H1 (cell line): Measurements from ENCODE around the gene ALDOC. TPM values are rescaled to one million over a fixed set of nuclear protein-coding genes. Genes with fewer than 3 reads are reported as not detected.

Experiments
- CTCF ChIA-PET: fragments of 300-600 bp; sonication (Branson Sonifier 250); formaldehyde crosslinking; loops from one replicate; lab custom pipeline; 2021; ENCODE audit not compliant: partially characterized antibody; lab: Charles Lee
- POLR2A ChIA-PET: fragments of 300-600 bp; sonication (Branson Sonifier 250); formaldehyde crosslinking; loops from one replicate; lab custom pipeline; 2021; ENCODE audit warnings: inconsistent platforms; ENCODE audit not compliant: partially characterized antibody; lab: Charles Lee
- DNase-seq, 2 experiments: peaks; one replicate each; pipeline versions ENCODE4 v3.0.0 to v3.0.0-alpha.2; 2010 to 2022; ENCODE audit warnings: low spot score in 2 of 2, low read depth in 1 of 2, mixed read lengths in 1 of 2
- FAIRE-seq: peaks from 2 replicates; lab custom pipeline; 2011; peaks lifted over from hg19 to GRCh38; lab: Jason Lieb, UNC
- H2AFZ ChIP-seq: 2 replicates; pipeline ENCODE4 v1.8.1; 2012; ENCODE audit warnings: low read length, inconsistent platforms
- H2AK5ac ChIP-seq: 2 replicates; pipeline ENCODE4 v1.6.1; 2013; ENCODE audit warnings: low read depth, low read length
- H2BK120ac ChIP-seq: replicated peaks from 2 replicates; pipeline ENCODE3; 2013; ENCODE audit warnings: low read depth, low read length, inconsistent platforms
- H2BK12ac ChIP-seq: 2 replicates; pipeline ENCODE4 v1.6.1; 2013; ENCODE audit warnings: low read depth, low read length
- H2BK15ac ChIP-seq: 2 replicates; pipeline ENCODE4 v1.6.1; 2013; ENCODE audit warnings: low read length
- H2BK20ac ChIP-seq: 2 replicates; pipeline ENCODE4 v1.6.1; 2013; ENCODE audit warnings: low read length
- H2BK5ac ChIP-seq: 2 replicates; pipeline ENCODE4 v1.6.1; 2013; ENCODE audit warnings: low read depth, low read length
- H3K14ac ChIP-seq: 2 replicates; pipeline ENCODE4 v1.6.1; 2013; ENCODE audit warnings: inconsistent platforms; ENCODE audit not compliant: insufficient read length
- H3K18ac ChIP-seq: 2 replicates; pipeline ENCODE4 v1.6.1; 2013; ENCODE audit warnings: low read length; ENCODE audit errors: extremely low read depth
- H3K23ac ChIP-seq: 2 replicates; pipeline ENCODE4 v1.6.1; 2013; ENCODE audit warnings: inconsistent platforms; ENCODE audit not compliant: insufficient read length
- H3K23me2 ChIP-seq: 2 replicates; pipeline ENCODE4 v1.6.1; 2013; ENCODE audit warnings: low read depth, low read length
- H3K27ac ChIP-seq: 2 replicates; pipeline ENCODE4 v1.6.1; 2011; ENCODE audit warnings: low read depth, low read length, inconsistent platforms
- H3K27me3 ChIP-seq, 4 experiments: replicated peaks in 1 of 4; 1 replicate in 1 of 4; 2 replicates in 3 of 4; pipeline versions ENCODE4 v1.6.1 to v1.8.1; 2011 to 2013; ENCODE audit warnings: low read length in 3 of 4, mild to moderate bottlenecking in 3 of 4, inconsistent platforms in 2 of 4, mixed read lengths in 2 of 4, moderate library complexity in 1 of 4; ENCODE audit not compliant: control insufficient read depth in 3 of 4, insufficient read depth in 3 of 4; ENCODE audit errors: extremely low read depth in 1 of 4
- H3K36me3 ChIP-seq, 4 experiments: 2 replicates each; pipeline versions ENCODE4 v1.6.1 to v1.8.1; 2011 to 2013; ENCODE audit warnings: mild to moderate bottlenecking in 4 of 4, low read length in 3 of 4, moderate library complexity in 2 of 4, control low read depth in 1 of 4, inconsistent platforms in 1 of 4; ENCODE audit not compliant: insufficient read depth in 4 of 4, control insufficient read depth in 2 of 4
- H3K4ac ChIP-seq: replicated peaks from 2 replicates; pipeline ENCODE3; 2013; ENCODE audit warnings: low read length, low read depth, mixed read lengths, inconsistent platforms; ENCODE audit not compliant: insufficient read length
- H3K4me1 ChIP-seq, 4 experiments: replicated peaks in 1 of 4; 1 replicate in 1 of 4; 2 replicates in 3 of 4; pipeline versions ENCODE4 v1.6.1 to v1.8.1; 2011 to 2013; ENCODE audit warnings: low read length in 3 of 4, inconsistent platforms in 2 of 4, mixed read lengths in 1 of 4; ENCODE audit not compliant: insufficient read depth in 4 of 4, control insufficient read depth in 3 of 4
- H3K4me2 ChIP-seq, 2 experiments: 2 replicates each; pipeline versions ENCODE4 v1.6.1 to v1.8.1; 2011 to 2013; ENCODE audit warnings: low read depth in 2 of 2, low read length in 2 of 2, control low read depth in 1 of 2, inconsistent platforms in 1 of 2, mild to moderate bottlenecking in 1 of 2; ENCODE audit not compliant: insufficient read depth in 1 of 2
- H3K4me3 ChIP-seq, 4 experiments: fragments of 200-600, 300-600 bp in 1 of 4; sonication (generic), shearing (Covaris generic), sonication (Bioruptor Twin) in 1 of 4; 2 replicates each; pipeline versions ENCODE4 v1.5.1 to v1.8.1; 2011 to 2016; ENCODE audit warnings: low read length in 4 of 4, low read depth in 3 of 4, control low read depth in 2 of 4, inconsistent platforms in 2 of 4, mild to moderate bottlenecking in 2 of 4, mixed read lengths in 1 of 4, moderate library complexity in 1 of 4; ENCODE audit not compliant: insufficient read depth in 2 of 4; ENCODE audit errors: extremely low read depth in 1 of 4
- H3K56ac ChIP-seq: replicated peaks from 2 replicates; pipeline ENCODE3; 2013; ENCODE audit warnings: low read depth, mild to moderate bottlenecking, mixed read lengths, low read length, inconsistent platforms; ENCODE audit not compliant: insufficient read length
- H3K79me1 ChIP-seq: 2 replicates; pipeline ENCODE4 v1.6.1; 2013; ENCODE audit warnings: low read depth, low read length, control low read depth
- H3K79me2 ChIP-seq, 2 experiments: 2 replicates each; pipeline versions ENCODE4 v1.6.1 to v1.8.1; 2012 to 2013; ENCODE audit warnings: low read length in 2 of 2, mild to moderate bottlenecking in 2 of 2, inconsistent platforms in 1 of 2; ENCODE audit not compliant: insufficient read depth in 2 of 2, control insufficient read depth in 1 of 2
- H3K9ac ChIP-seq, 4 experiments: replicated peaks in 1 of 4; 1 replicate in 1 of 4; 2 replicates in 3 of 4; pipeline versions ENCODE4 v1.6.1 to v1.8.1; 2011 to 2013; ENCODE audit warnings: low read depth in 3 of 4, low read length in 3 of 4, control low read depth in 2 of 4, mild to moderate bottlenecking in 2 of 4, moderate library complexity in 2 of 4, inconsistent platforms in 1 of 4; ENCODE audit errors: extremely low read depth in 1 of 4
- H3K9me3 ChIP-seq, 2 experiments: 2 replicates each; pipeline versions ENCODE4 v1.6.1 to v1.8.1; 2012 to 2013; ENCODE audit warnings: mild to moderate bottlenecking in 2 of 2, moderate library complexity in 2 of 2, control low read depth in 1 of 2, inconsistent platforms in 1 of 2, low read depth in 1 of 2, low read length in 1 of 2, mixed read lengths in 1 of 2; ENCODE audit not compliant: insufficient read depth in 2 of 2
- H4K20me1 ChIP-seq, 2 experiments: replicated peaks in 1 of 2; 2 replicates each; pipeline versions ENCODE3 to v1.8.1; 2011 to 2013; ENCODE audit warnings: inconsistent platforms in 2 of 2, low read length in 2 of 2, mild to moderate bottlenecking in 1 of 2; ENCODE audit not compliant: insufficient read depth in 2 of 2, control insufficient read depth in 1 of 2
- H4K5ac ChIP-seq: 2 replicates; pipeline ENCODE4 v1.6.1; 2013; ENCODE audit warnings: low read length, low read depth, mixed read lengths, inconsistent platforms; ENCODE audit not compliant: insufficient read length
- H4K8ac ChIP-seq: 2 replicates; pipeline ENCODE4 v1.8.0; 2013; ENCODE audit warnings: mild to moderate bottlenecking, moderate library complexity, low read length, inconsistent platforms; ENCODE audit not compliant: insufficient read depth; ENCODE audit errors: extremely low read depth
- H4K91ac ChIP-seq: replicated peaks from 2 replicates; pipeline ENCODE3; 2013; ENCODE audit warnings: low read length, mixed read lengths, inconsistent platforms; ENCODE audit not compliant: insufficient read length
- ATF2 ChIP-seq: IDR thresholded peaks from 2 replicates; pipeline ENCODE4 v1.6.1; 2012; ENCODE audit warnings: low read length, inconsistent platforms
- BCL11A ChIP-seq, 2 experiments: IDR thresholded peaks; one replicate each; pipeline ENCODE4 v1.6.1; 2011; ENCODE audit warnings: low read depth in 2 of 2, low read length in 2 of 2, mild to moderate bottlenecking in 2 of 2
- CBX5 ChIP-seq: fragments of 300-800, 300-1000 bp; sonication (generic); IDR thresholded peaks from 2 replicates; pipeline ENCODE4 v1.7.1; 2016; ENCODE audit warnings: antibody characterized with exemption, low read length, low read depth
- CHD2 ChIP-seq: IDR thresholded peaks from 2 replicates; pipeline ENCODE4 v1.6.1; 2012; ENCODE audit warnings: low read length, improper control_type of control experiment
- CTBP2 ChIP-seq: IDR thresholded peaks from 2 replicates; pipeline ENCODE4 v1.7.0; 2011; ENCODE audit warnings: borderline replicate concordance, mild to moderate bottlenecking, moderate library complexity, mixed read lengths, low read length; ENCODE audit not compliant: insufficient read depth, insufficient read length
- EP300 ChIP-seq, 2 experiments: IDR thresholded peaks; 1 replicate in 1 of 2; 2 replicates in 1 of 2; pipeline ENCODE4 v1.6.1; 2011 to 2012; ENCODE audit warnings: low read depth in 2 of 2, low read length in 2 of 2, mild to moderate bottlenecking in 2 of 2, borderline replicate concordance in 1 of 2, inconsistent platforms in 1 of 2, moderate library complexity in 1 of 2
- EZH2 ChIP-seq: fragments of 200-600 bp; sonication (generic); IDR thresholded peaks from 2 replicates; pipeline ENCODE4 v1.7.1; 2012; ENCODE audit warnings: low read depth, mild to moderate bottlenecking, moderate library complexity, low read length, inconsistent platforms; ENCODE audit not compliant: severe bottlenecking
- HDAC2 ChIP-seq, 2 experiments: fragments of 300-600 bp in 1 of 2; sonication (generic) in 1 of 2; IDR thresholded peaks; 2 replicates each; pipeline ENCODE4 v1.6.1; 2011 to 2012; ENCODE audit warnings: low read depth in 2 of 2, low read length in 2 of 2, mild to moderate bottlenecking in 2 of 2, moderate library complexity in 2 of 2, borderline replicate concordance in 1 of 2, inconsistent platforms in 1 of 2
- RFX5 ChIP-seq: IDR thresholded peaks from 2 replicates; pipeline ENCODE4 v1.6.1; 2011; ENCODE audit warnings: low read depth, low read length, improper control_type of control experiment, borderline replicate concordance
- RXRA ChIP-seq: IDR thresholded peaks from 2 replicates; pipeline ENCODE4 v1.6.1; 2011; ENCODE audit warnings: low read depth, mild to moderate bottlenecking, low read length, moderate library complexity; ENCODE audit not compliant: insufficient read depth
- SIRT6 ChIP-seq: IDR thresholded peaks from one replicate; pipeline ENCODE4 v1.7.1; 2012; ENCODE audit warnings: low read length, inconsistent platforms
- SP1 ChIP-seq: IDR thresholded peaks from 2 replicates; pipeline ENCODE4 v1.6.1; 2011; ENCODE audit warnings: low read depth, low read length
- WGBS, 2 experiments: shearing (Covaris generic) in 1 of 2; methylation state at CpG; one replicate each; pipeline versions ENCODE4 v1.1.6 to v1.1.7; 2013 to 2015; ENCODE audit warnings: low lambda C conversion rate in 2 of 2, mixed read lengths in 2 of 2, inconsistent platforms in 1 of 2, low coverage in 1 of 2, missing lambda C conversion rate in 1 of 2; ENCODE audit not compliant: insufficient replicate concordance in 2 of 2, insufficient coverage in 1 of 2, insufficient read length in 1 of 2; ENCODE audit errors: extremely low coverage in 1 of 2, missing lambda C conversion rate in 1 of 2; 5-methylcytosine and 5-hydroxymethylcytosine counted together
- polyA plus RNA-seq, 7 experiments: library from polyadenylated mRNA; depleted of rRNA in 3 of 7; stranded (reverse) in 5 of 7; unstranded in 2 of 7; fragments of >200 nt in 5 of 7; fragments of 200-250 nt in 2 of 7; gene quantifications; 1 replicate in 5 of 7; 2 replicates in 1 of 7; 4 replicates in 1 of 7; pipeline versions ENCODE4 v1.2.1 to v1.2.3, GENCODE V29; 2011 to 2013; ENCODE audit warnings: missing spikeins in 2 of 7, mixed read lengths in 2 of 7
- total RNA-seq: library from RNA; stranded (reverse); fragmentation: NEBNext Ultra II Directional; extraction: Animal tissue kit (Norgen Biotek cat#: 25700); gene quantifications from 2 replicates; pipeline ENCODE4 v1.2.1, GENCODE V29; 2021

Gene ALDOC
- total and polyA plus RNA-seq, 2 of the 8 experiments (the other 6 are each of a cell fraction or from before 2014, with no cell fraction given): 51.6 to 103 TPM

GRCh38 chr17:28585851-28586250 lies 9.2 kb upstream of the ALDOC start:
- Histone ChIP-seq H3K14ac (no peak overlapping the region), H4K20me1 (peaks cover 1 to 4% of the 10 kb centered on the region in 2 experiments), H3K23ac (no peak overlapping the region), H2BK15ac (no peak overlapping the region), H4K5ac (no peak overlapping the region), H2BK5ac (no peak overlapping the region), H3K9ac (no peak overlapping the region), H3K79me1 (no peaks in the 10 kb centered on the region), H3K27me3 (no peaks in the 10 kb centered on the region), H2BK120ac (no peak overlapping the region), H3K27ac (no peak overlapping the region), H4K91ac (no peak overlapping the region), H3K4ac (no peak overlapping the region), H3K18ac (no peak overlapping the region), H3K4me3 (no peak overlapping the region), H2BK12ac (no peak overlapping the region), H3K23me2 (no peaks in the 10 kb centered on the region), H4K8ac (no peak overlapping the region), H2BK20ac (no peak overlapping the region), H3K4me2 (no peak overlapping the region), H3K4me1 (no peaks in the 10 kb centered on the region), H3K56ac (no peak overlapping the region), H3K36me3 (peaks cover 43 to 82% (median 67%) of the 10 kb centered on the region in 4 experiments), H3K79me2 (0 out of 4 replicates have a peak, but pooled peaks cover 0 to 3% of the 10 kb centered on the region in 2 experiments), H3K9me3 (no peaks in the 10 kb centered on the region), H2AFZ (no peak overlapping the region), H2AK5ac (no peak overlapping the region)
- ChIA-PET CTCF (interaction anchor here (1.8 kb wide), 1 partner anchor 37 kb away, joined by 4 read pairs; no protein-coding TSS in a partner anchor), POLR2A (interaction anchor here (1.0 to 2.3 kb wide), 6 partner anchors 9 to 116 kb away, joined by 3 to 10 read pairs (median 4); partner anchors contain the start of gene ALDOC)
- DNase-seq (no peak), FAIRE-seq (no peak)
- WGBS, 2 experiments: 87% methylated on average over 3 of the region's 3 CpGs; no CpG with 5 or more reads in 1 of the 2 experiments
- TF ChIP-seq CBX5: no peak
- no peak for TF ChIP-seq CHD2
- no peak for TF ChIP-seq EP300 (IDR thresholded peaks at IDR 0.05; ENCODE audit: borderline replicate concordance in 1 of 2, low read depth in 2 of 2, low read length in 2 of 2)
- no peak for TF ChIP-seq HDAC2 (IDR thresholded peaks at IDR 0.05; ENCODE audit: borderline replicate concordance in 1 of 2, low read depth in 2 of 2, low read length in 2 of 2)
- no peak for TF ChIP-seq CTBP2
- no peak for TF ChIP-seq SIRT6
- no peak for TF ChIP-seq RFX5
- no peak for TF ChIP-seq EZH2
- TF ChIP-seq SP1: no peak
- no peak for TF ChIP-seq BCL11A (IDR thresholded peaks at IDR 0.05; ENCODE audit: low read depth in 2 of 2, low read length in 2 of 2)
- no peak for TF ChIP-seq RXRA
- TF ChIP-seq ATF2: no peak
